GM21423 (cell line): Measurements from ENCODE around the gene UNC13D.
A peak's percentile ranks its signal among the peaks of the same experiment; 100 is the strongest.
"Not testable (repeated sequence)": the region's sequence is repeated elsewhere in the genome, so short reads cannot be mapped to it uniquely, and the experiment has no call there.

Experiments used
- ATAC-seq: cut with Tn5 transposase; IDR thresholded peaks from one replicate; pipeline ENCODE4 v1.9.1; 2021; ENCODE audit warnings: mild to moderate bottlenecking, moderate library complexity; ENCODE audit not compliant: unreplicated experiment

The UNC13D gene

GRCh38 chr17:75807861-75808260 is 36.3 kb downstream of the UNC13D start:
- no peak for ATAC-seq

DNA sequence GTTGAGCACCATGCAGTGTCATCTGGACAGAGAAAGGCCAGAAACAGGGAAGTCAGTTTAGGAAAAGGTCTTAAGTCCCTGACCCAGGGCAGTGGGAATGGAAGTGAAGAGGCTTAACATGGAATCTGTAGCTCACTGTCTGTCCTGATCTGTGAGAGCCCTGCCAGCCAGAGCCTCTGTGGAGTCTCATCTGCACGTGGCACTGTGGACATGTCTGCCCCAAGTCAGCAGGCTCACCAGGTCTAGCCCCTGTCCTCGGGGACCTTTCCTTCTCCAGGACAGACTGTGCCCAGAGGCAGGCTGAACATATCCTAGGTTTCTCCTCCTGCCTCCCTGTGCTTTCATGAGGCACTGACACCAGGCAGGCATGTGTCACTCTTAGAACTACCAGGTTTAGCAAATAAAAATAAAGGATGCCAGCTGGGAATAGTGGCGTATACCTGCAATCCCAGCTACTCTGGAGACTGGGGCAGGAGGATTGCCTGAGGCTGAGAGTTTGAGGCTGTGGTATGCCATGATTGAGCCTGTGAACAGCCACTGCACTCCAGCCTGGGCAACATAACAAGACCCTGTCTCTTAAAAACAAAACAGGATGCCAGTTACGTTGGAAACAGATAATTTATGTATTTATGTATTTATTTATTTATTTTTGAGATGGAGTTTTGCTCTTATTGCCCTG is 37.2 kb downstream of the UNC13D start:
- ATAC-seq: no peak

GRCh38 chr17:75803883-75804282 is 40.3 kb downstream of the UNC13D start:
- no peak for ATAC-seq

- no peak for ATAC-seq
These were observed 44.8 kb downstream of the UNC13D start for GRCh38 chr17:75799402-75799801.

DNA sequence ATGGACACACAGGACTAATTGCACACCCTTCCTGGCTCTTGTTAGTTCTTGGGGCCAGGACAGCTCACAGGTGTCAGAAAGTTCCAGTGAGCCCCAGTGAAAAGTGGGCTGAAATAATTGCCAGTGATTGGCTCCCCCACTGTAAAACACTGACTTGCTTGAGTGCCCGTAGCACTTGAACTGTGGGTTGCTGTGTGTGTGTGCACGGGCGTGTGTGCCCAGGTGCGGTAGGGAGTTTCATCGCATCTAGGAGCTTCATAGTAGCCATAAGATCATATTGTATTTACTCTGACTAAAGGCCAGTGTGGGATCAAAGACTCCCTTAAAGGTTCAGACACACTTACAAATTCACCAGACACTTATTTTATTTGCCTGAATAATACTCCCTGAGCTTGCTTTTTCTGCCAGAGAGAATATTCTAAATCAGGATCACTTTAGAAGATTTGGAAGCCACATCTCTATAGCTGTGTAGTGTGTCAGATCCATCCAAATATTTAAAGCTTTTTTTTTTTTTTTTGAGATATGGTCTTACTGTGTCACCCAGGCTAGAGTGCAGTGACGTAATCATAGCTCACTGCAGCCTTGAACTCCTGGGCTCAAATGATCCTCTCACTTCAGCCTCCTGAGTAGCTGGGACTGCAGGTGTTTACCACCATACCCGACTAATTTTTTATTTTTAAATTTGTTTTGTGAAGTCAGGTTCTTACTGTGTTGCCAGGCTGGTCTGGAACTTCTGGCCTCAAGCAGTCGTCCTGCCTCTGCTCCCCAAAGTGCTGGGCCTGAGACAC is 48.2 kb downstream of the UNC13D start:
- ATAC-seq: no peak

DNA sequence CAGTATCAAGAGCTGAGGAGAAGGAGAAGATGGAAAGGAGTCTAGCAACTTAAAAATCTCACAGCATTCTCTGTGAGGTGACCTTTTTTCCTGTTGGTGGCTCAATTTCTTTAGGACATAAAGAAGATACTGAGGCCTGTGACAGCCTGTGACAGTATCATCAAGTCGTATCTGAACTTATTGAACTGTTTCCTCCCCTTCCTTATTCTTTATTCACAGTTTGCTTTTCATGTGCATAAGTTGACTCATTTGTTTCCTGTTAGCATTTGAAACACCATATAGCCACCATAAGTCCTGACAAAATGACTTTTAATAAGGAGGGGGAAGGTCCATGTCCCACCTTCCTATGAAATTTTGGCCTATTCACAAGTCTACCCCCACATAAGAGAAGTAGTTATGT is 50.7 kb downstream of the UNC13D start:
- no peak for ATAC-seq

DNA sequence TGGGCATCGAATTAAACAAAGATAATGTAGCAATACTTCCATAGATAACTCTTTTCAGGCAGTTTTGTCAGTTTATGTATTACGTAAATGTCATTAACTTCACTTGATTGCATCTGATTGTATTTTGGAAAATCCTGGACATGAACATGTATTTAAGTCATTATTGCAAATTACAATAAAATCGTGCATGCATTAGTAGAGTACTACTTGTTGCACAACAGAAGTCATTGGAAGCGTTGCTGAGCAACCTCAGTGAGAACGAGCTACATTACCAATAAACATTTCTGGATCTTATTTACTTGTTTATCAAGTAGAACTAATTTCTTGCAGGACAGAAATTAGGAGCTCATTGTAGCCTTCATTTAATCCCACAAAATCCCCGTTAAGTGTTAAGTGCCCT is 53.0 kb downstream of the UNC13D start:
- no peak for ATAC-seq

- ATAC-seq: peak; percentile 58
These were observed 59.0 kb downstream of the UNC13D start for GRCh38 chr17:75785016-75785890.

DNA sequence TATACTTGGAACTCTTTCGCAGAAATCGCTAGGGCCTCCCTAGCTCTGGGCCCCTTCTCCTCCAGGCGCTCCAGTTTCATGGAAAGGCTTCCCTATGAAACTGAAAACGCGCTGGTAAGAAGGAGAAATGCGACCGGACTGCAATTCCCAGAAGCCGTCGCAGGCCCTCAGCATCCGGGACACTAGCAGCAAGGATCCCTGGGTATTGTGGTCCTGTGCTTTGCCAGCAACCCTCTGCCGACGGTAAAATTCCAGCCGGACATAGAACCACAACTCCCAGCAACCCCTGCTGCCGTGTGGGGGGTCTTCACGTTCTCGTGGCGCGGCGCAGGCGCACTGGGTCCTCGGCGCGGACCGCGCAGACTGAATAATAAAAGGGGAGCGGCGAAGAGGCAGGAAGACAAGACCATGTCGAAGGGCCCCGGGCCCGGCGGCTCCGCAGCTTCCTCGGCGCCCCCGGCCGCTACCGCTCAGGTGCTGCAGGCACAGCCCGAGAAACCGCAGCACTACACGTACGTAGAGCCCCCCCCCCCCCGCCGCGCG is 59.7 kb downstream of the UNC13D start, which contains the start of gene UNK:
Gene UNK, plus strand, starts transcription at position 334 of the 543 bp plus-strand sequence. Its CDS starts 75 bp downstream, at position 409.
- ATAC-seq: peak; percentile 58

GRCh38 chr17:75783803-75784472 is 60.3 kb downstream of the UNC13D start:
- ATAC-seq: no peak

DNA sequence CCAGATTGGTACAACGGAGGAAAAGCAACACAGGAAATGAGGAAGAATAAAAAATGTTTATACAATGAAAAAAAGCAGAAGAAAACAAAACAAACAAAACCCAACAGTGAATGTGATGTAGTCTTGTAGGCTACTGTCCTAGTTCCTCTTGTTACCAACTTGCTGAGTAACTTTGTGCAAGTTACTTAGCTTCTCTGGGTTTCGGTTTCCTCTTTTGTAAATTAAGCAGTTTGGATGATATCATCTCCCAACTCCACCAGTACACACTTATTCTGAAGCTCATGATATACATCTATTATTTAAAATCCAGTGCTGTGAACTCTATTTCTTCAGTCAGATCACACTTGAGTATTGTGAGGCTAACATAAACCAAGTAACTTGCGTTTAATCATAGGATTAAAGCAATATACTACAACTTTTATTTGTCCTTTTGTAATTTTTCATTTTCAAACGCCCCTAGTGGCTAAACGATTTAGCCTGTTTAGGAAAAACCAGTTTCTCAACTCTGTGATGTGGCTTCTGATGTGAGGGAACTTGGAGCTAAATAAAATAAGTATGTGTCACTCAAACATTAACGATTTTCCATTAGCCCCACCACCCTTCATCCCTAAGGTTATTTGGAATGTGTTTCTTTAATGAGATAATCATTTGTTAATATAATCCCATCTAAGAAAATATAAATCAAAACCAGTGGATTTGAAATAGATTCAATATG is 61.0 kb downstream of the UNC13D start:
- ATAC-seq: no peak

DNA sequence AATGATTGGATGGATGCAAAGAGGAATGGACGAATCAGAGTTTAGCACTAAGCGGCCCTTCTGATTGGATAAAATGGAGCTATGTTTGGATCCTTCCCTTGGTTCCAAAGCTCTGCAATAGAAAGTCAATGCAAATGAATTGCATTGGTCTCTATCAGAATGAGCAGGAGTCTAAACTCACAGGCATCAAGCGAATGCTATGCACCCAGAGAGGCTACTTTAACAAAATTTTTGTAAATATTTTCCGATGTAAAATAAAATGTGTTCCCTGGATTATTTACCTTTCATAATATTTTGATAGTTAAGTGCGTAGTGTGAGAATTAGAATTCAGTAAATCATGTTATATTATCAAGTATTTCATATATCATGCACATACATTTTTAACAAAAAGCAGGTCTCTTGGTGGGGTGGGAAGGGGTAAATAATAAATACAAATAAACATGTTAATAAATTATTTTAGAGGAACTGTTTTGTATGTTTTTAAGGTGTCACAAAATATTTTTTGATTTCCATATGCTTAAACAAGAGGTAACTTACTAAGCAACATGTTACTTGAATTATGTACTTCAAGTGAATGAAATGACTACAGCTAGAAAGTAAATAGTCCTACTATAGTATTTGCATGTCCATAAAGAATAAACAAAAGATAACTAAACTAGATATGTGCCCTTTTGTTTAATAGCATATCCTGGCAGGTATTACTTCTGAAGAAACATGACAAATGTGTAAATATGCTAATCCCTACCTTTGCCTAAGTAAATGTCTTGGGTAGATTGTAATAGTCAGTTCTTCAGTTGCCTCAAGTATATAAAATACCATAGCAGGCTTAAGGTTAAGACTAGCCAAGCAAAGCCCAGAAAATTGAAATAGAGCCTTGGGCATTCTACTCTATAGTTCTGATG is 64.0 kb downstream of the UNC13D start:
- no peak for ATAC-seq

- ATAC-seq: peak; percentile 62
These were observed 64.8 kb downstream of the UNC13D start for GRCh38 chr17:75779250-75779986.

DNA sequence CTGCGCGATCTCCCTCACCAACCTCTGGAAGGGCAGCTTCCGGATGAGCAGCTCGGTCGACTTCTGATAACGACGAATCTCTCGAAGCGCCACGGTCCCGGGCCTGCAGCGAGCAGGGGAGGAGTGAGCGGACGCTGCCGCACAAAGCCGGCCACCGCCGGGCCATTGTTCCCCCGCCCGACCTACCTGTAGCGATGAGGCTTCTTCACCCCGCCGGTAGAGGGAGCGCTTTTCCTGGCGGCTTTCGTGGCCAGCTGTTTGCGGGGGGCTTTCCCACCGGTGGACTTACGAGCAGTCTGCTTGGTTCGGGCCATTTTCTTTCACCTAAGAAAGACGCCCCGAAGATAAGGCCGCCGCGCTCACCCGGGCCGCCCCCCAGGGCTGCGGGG is 65.3 kb downstream of the UNC13D start:
- peak; percentile 1 for ATAC-seq

DNA sequence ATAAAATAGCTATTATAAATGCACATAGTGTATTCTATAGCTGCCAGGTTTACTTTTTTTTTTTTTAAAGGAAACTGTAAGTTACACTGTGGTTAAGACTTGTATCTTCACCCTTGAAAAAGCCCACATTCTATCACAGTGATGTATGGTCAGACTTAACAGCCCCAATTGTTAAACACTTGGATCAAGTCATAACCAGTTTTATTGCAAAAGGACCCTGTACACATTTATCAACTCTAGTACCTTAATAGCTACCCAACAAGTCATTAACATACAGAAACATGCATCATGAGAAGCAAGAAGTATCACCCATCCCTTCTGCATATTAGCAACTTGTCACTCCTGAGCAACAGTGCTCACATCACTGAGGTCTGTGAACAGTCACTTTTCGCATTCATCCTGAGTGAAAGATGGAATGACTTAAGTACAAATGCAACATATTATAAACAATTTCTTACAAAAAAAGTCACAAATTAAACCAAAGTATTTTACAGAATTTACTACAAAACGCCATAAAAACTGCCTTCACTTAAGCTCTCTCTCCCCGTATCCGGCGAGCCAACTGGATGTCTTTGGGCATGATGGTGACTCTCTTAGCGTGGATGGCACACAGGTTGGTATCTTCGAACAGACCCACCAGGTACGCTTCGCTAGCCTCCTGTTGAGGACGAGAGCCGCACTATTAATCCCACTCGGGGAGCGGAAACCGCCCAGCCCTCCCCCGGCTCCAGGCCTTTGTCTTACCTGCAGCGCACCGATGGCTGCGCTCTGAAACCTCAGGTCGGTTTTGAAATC is 65.9 kb downstream of the UNC13D start:
- not testable (repeated sequence) for ATAC-seq

DNA sequence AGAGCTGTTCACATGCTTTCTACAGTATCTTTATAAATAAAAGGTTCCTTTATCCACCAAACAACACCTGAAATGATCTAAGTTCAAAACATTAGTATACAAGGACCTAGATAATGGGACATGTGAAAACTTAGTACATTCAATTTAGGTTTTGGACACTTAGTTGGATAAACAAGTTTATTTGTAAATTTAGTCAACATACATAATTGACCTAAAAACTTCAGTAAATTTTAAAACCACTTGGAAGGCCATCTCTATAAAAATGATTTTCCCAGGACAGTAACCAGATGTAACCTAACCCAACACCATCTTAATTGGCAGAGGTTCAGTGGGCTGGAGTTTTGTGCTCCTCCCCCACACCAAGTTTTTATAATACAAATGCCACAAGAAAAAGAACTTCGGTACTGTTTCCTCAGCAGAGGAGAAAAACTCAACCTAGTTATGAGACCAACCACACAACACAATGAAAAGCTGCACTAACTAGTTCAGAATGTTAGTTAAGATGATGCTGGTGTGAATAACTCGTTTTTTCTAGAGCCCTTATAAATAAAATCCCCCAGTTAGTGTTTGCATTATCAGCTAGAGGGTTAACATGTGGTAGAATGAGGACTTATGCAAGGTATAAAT is 66.8 kb downstream of the UNC13D start:
- no peak for ATAC-seq
